EH (cell line): ENCODE measurements around the gene IFRD2.
"Not testable (repeated sequence)": the region's sequence is repeated elsewhere in the genome, so short reads cannot be mapped to it uniquely, and the experiment has no call there.

Experiments used
- DNase-seq: peaks from one replicate; pipeline ENCODE4 v3.0.0-alpha.2; 2015; ENCODE audit warnings: low read depth

IFRD2 gene

GRCh38 chr3:50286322-50287227 is 5.7 kb downstream of the IFRD2 start:
- no peak for DNase-seq

GRCh38 chr3:50284121-50284520 is 8.1 kb downstream of the IFRD2 start:
- DNase-seq: not testable (repeated sequence)

GRCh38 chr3:50279255-50280016 is 12.8 kb downstream of the IFRD2 start:
- no peak for DNase-seq

- no peak for DNase-seq
Measured at GRCh38 chr3:50278880-50279224, 13.4 kb downstream of the IFRD2 start, which contains the start of gene LSMEM2. TSS of gene LSMEM2 (plus strand) at chr3:50279087. CDS start at chr3:50279114, 27 bp downstream.

GRCh38 chr3:50278123-50278879 is 13.9 kb downstream of the IFRD2 start:
- DNase-seq: no peak

- DNase-seq: no peak
Measured at GRCh38 chr3:50276762-50277101, 15.5 kb downstream of the IFRD2 start.

- no peak for DNase-seq
Measured at GRCh38 chr3:50275996-50276761, 16.1 kb downstream of the IFRD2 start.

- DNase-seq: no peak
Measured at GRCh38 chr3:50275141-50275995, 16.9 kb downstream of the IFRD2 start.

GRCh38 chr3:50274371-50275104 is 17.7 kb downstream of the IFRD2 start:
- peak; percentile 53 for DNase-seq

- DNase-seq: no peak
Measured at GRCh38 chr3:50273689-50274065, 18.6 kb downstream of the IFRD2 start.

- peak; percentile 74 for DNase-seq
Measured at GRCh38 chr3:50272911-50273688, 19.1 kb downstream of the IFRD2 start.

GRCh38 chr3:50272538-50272910 is 19.7 kb downstream of the IFRD2 start:
- DNase-seq: not testable (repeated sequence)

- DNase-seq: no peak
Measured at GRCh38 chr3:50271314-50271936, 20.8 kb downstream of the IFRD2 start.

- peak; percentile 39 for DNase-seq
Measured at GRCh38 chr3:50270422-50271224, 21.6 kb downstream of the IFRD2 start.

- DNase-seq: peak; percentile 81
Measured at GRCh38 chr3:50269977-50270413, 22.2 kb downstream of the IFRD2 start.

- no peak for DNase-seq
Measured at GRCh38 chr3:50269460-50269859, 22.8 kb downstream of the IFRD2 start.

GRCh38 chr3:50268703-50269451 is 23.4 kb downstream of the IFRD2 start, which contains the start of gene SEMA3B:
TSS of gene SEMA3B (plus strand) at chr3:50269147. CDS start at chr3:50269241, 94 bp downstream.
- DNase-seq: peak; percentile 89
